ENCODE results near the gene DMRTA1.
"Not testable (repeated sequence)": the region's sequence is repeated elsewhere in the genome, so short reads cannot be mapped to it uniquely, and the experiment has no call there.

Gene DMRTA1

GRCh38 chr9:22469928-22470544, 23.4 kb downstream of the DMRTA1 start:
- DNase-seq = peak in 2 of 3 experiments; percentile 41 to 80

GRCh38 chr9:22481566-22481965, 34.9 kb downstream of the DMRTA1 start:
- no peak for DNase-seq

- no peak for DNase-seq
Measured at GRCh38 chr9:22483528-22484070, 37.0 kb downstream of the DMRTA1 start.

GRCh38 chr9:22496197-22496596, 49.6 kb downstream of the DMRTA1 start:
- not testable (repeated sequence) for DNase-seq

Data from NCI-H1417 (cell line).